HG02973 (cell line): ENCODE measurements around the gene MAOB.

Experiments
- ATAC-seq: cut with Tn5 transposase; IDR thresholded peaks from one replicate; pipeline ENCODE4 v1.9.1; 2021; ENCODE audit warnings: moderate library complexity; ENCODE audit not compliant: unreplicated experiment

MAOB gene

DNA sequence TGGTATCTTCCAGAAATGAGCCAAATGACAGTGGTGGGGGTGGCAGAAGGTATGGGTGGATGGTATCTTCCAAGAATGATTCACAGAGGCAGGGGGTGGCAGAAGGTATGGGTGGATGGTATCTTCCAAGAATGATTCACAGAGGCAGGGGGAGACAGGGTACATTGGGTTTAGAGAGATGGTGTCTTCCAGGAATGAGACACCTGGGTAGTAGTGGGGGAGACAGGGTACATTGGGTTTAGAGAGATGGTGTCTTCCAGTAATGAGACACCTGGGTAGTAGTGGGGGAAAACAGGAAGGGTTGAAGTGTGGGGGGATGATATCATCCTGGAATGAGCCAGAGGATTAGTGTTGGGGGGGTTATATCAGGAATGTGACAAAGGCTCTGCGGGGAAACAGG, 164.2 kb downstream of the MAOB start:
- ATAC-seq = no peak

DNA sequence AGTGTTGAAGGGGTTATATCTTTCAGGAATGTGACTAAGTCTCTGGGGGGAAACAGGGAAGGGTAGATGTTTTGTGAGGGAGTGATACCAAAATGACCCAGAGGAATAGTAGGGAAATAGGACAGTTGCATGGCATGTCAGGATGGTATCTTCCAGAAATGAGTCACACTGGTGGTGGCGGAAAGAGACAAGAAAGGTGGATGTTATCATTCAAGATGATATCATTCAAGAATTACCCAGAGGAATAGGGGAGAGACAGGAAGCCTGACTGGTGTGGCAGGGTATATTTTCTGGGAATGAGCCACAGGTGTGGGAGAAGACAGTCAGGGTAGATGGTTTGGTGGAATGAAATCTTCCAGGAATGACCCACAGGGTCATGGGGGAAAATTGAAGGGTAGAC, 165.1 kb downstream of the MAOB start:
- ATAC-seq = no peak

DNA sequence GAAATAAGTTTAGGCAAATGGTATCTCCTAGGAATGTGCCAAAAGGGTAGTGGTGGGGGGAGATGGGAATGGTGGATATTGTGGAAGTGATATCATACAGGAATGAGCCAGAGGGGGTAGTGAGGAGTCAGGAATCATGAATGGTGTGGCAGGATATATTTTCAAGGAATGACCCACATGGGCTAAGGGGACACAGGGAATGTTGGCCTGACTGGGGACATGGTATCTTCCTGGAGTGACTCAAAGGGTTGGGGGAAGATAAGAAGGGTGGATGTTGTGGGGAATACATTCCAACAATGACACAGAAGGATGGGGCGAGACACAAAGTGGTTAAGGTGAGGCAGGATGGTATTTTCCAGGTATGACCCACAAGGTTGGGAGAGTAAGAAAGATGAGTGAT, 165.6 kb downstream of the MAOB start:
- ATAC-seq = no peak
